Spleen (tissue), 13 donors: ENCODE data around the gene LEO1. TPM values are rescaled to one million over a fixed set of nuclear protein-coding genes. Genes with fewer than 3 reads are reported as not detected.

Experiments used
- DNase-seq: peaks from one replicate; pipeline ENCODE4 v3.0.0-alpha.2; 2020
- H3K27ac ChIP-seq, 8 donors: fragments of 200-600 bp; sonication (generic) in 7 of 8; 1 replicate in 4 of 8; 2 replicates in 4 of 8; pipeline versions ENCODE4 v1.5.0 to v1.8.0; 2016 to 2021; ENCODE audit warnings: inconsistent platforms in 4 of 8, mild to moderate bottlenecking in 4 of 8, moderate library complexity in 1 of 8
- H3K27me3 ChIP-seq, 7 donors: fragments of 200-600 bp; sonication (generic) in 6 of 7; replicated peaks in 1 of 7; 1 replicate in 4 of 7; 2 replicates in 3 of 7; pipeline versions ENCODE4 v1.5.0 to v1.8.0; 2016 to 2021; ENCODE audit warnings: inconsistent platforms in 3 of 7, mild to moderate bottlenecking in 1 of 7
- H3K36me3 ChIP-seq, 6 donors: fragments of 200-600 bp; sonication (generic) in 5 of 6; 1 replicate in 4 of 6; 2 replicates in 2 of 6; pipeline versions ENCODE4 v1.5.0 to v1.8.0; 2016 to 2021; ENCODE audit warnings: inconsistent platforms in 2 of 6
- H3K4me1 ChIP-seq, 6 donors: fragments of 200-600 bp; sonication (generic) in 5 of 6; 1 replicate in 3 of 6; 2 replicates in 3 of 6; pipeline versions ENCODE4 v1.5.0 to v1.8.0; 2016 to 2021; ENCODE audit warnings: inconsistent platforms in 3 of 6
- H3K4me3 ChIP-seq, 8 donors: fragments of 200-600 bp; sonication (generic) in 7 of 8; 1 replicate in 4 of 8; 2 replicates in 4 of 8; pipeline versions ENCODE4 v1.5.0 to v1.8.0; 2016 to 2021; ENCODE audit warnings: inconsistent platforms in 4 of 8, mild to moderate bottlenecking in 4 of 8, moderate library complexity in 2 of 8
- H3K9me3 ChIP-seq, 8 donors: fragments of 200-600 bp; sonication (generic) in 7 of 8; 1 replicate in 4 of 8; 2 replicates in 4 of 8; pipeline versions ENCODE4 v1.5.0 to v1.8.0; 2016 to 2021; ENCODE audit warnings: inconsistent platforms in 4 of 8
- CTCF ChIP-seq, 11 experiments: fragments of 200-600 bp in 7 of 11; fragments of 450-650 bp in 4 of 11; sonication (generic) in 4 of 11; IDR thresholded peaks in 8 of 11; conservative IDR thresholded peaks in 3 of 11; 1 replicate in 7 of 11; 2 replicates in 4 of 11; pipeline versions ENCODE4 v1.4.0 to v1.8.0; 2016 to 2021; ENCODE audit warnings: antibody characterized with exemption in 11 of 11, inconsistent platforms in 4 of 11, mild to moderate bottlenecking in 1 of 11
- POLR2A ChIP-seq, 3 donors: fragments of 450-650 bp; IDR thresholded peaks; one replicate each; pipeline ENCODE4 v1.5.1; 2017; ENCODE audit warnings: antibody characterized with exemption in 3 of 3, mild to moderate bottlenecking in 1 of 3
- POLR2AphosphoS5 ChIP-seq, 3 donors: sonication (generic); formaldehyde crosslinking; IDR thresholded peaks; one replicate each; pipeline ENCODE4 v1.5.1; 2017; ENCODE audit warnings: antibody characterized with exemption in 3 of 3
- WGBS, 5 donors: extraction: QIAGEN DNeasy Blood & Tissue Kit in 3 of 5; methylation state at CpG; one replicate each; pipeline versions ENCODE4 v1.1.5 to v1.1.7; 2013 to 2018; 5-methylcytosine and 5-hydroxymethylcytosine counted together
- intact Hi-C: fragments of 100-400 bp; cut with DNase I; formaldehyde crosslinking; loops from one replicate; pipeline ENCODE4 v1.15.0; 2023; ENCODE audit warnings: low total_unique reads
- long read RNA-seq, 2 donors: transcript quantifications; one replicate each; lab custom pipeline, GENCODE V29; 2026
- polyA plus RNA-seq, 3 donors: library from polyadenylated mRNA; stranded (reverse); fragments of 200-250 nt; gene quantifications; one replicate each; pipeline ENCODE4 v1.2.1, GENCODE V29; 2013
- total RNA-seq, 7 donors: library from RNA; depleted of rRNA in 3 of 7; stranded (reverse); fragments of >200 nt in 3 of 7; fragmentation: NEBNext Ultra II Directional in 4 of 7; extraction: Animal tissue kit (Norgen Biotek cat#: 25700) in 4 of 7; gene quantifications; one replicate each; pipeline versions ENCODE4 v1.1.0 to v1.2.1, GENCODE V29; 2016 to 2021
- donor health status: healthy with polysubstance abuse.
- donor health status: DM: no; HTN: no; CAD: no; lungs with moderate emphysema.
- donor health status: DM: no; HTN: no; CAD: no.
- donor health status: Bipolar disorder and iron deficiency.
- donor health status: healthy.
- donor health status: DM: no; HTN: no; CAD: no.
- donor health status: DM: yes; HTN: yes; CAD: no.

The LEO1 gene
- total RNA-seq (10 to 100 TPM; 15.2 to 19.5 (median 17.1) TPM), polyA plus RNA-seq (10 to 100 TPM in 1 of 3 donors, 1 to 10 TPM in 2; 7.6 to 10.4 (median 8.7) TPM)
- long read RNA-seq, donor 1, transcript LEO1-201 (12 exons, 2,193 nt), result major isoform, 10 of 10 reads
- long read RNA-seq, donor 1, partial matches to known transcripts, result 0 of 10 reads
- long read RNA-seq, donor 1, other reads (novel, unspliced or antisense), result 0 of 10 reads
- long read RNA-seq, donor 2, partial matches to known transcripts, result 0 of 4 reads
- long read RNA-seq, donor 2, other reads (novel, unspliced or antisense), result 0 of 4 reads

- Histone ChIP-seq H3K36me3 (peaks cover 0 to 18% (median 3%) of the 10 kb centered on the region in 6 donors), H3K4me1 (peaks cover 5 to 31% (median 22%) of the 10 kb centered on the region in 6 donors), H3K9me3 (peaks cover 0 to 25% (median 22%) of the 10 kb centered on the region in 8 donors), H3K4me3 (peak within 1 kb of the TSS; percentile 66 to 91 (median 80)), H3K27me3 (no peaks in the 10 kb centered on the region), H3K27ac (peak within 1 kb of the TSS; percentile 77 to 93 (median 90))
- intact Hi-C loops, result no loop called here
- 0 to 1% (median 0%) methylated on average over 44 to 58 of the region's 58 CpGs for WGBS, 5 donors
- peak in 1 of 3 donors; percentile 60 for TF ChIP-seq POLR2A (IDR thresholded peaks at IDR 0.05)
- peak; percentile 91 to 94 (median 94) for TF ChIP-seq POLR2AphosphoS5 (IDR thresholded peaks at IDR 0.05)
- peak in 8 of 11 experiments; percentile 6 to 52 (median 42) for TF ChIP-seq CTCF (IDR thresholded peaks at IDR 0.05 in 8 of 11, conservative IDR thresholded peaks at IDR 0.05 in 3 of 11)
- DNase-seq, result peak; percentile 97
These were observed at the start of gene LEO1 for GRCh38 chr15:51971375-51972133. LEO1 (minus strand) TSS chr15:51971778; CDS start chr15:51971745, 33 bp downstream.

GRCh38 chr15:52021128-52021671 lies 49.6 kb upstream of the LEO1 start:
- WGBS, 5 donors, result 0 to 1% (median 1%) methylated on average over 4 of the region's 4 CpGs
- H3K9me3 ChIP-seq, result no peaks in the 10 kb centered on the region
- H3K4me1 ChIP-seq, result peaks cover 28 to 52% (median 42%) of the 10 kb centered on the region in 6 donors
- no peaks in the 10 kb centered on the region for H3K27me3 ChIP-seq
- peak overlapping the region in 3 of 8 donors; percentile 61 to 89 (median 67) for H3K4me3 ChIP-seq
- H3K36me3 ChIP-seq, result no peaks in the 10 kb centered on the region
- peak overlapping the region in 7 of 8 donors; percentile 92 to 98 (median 94) for H3K27ac ChIP-seq
- intact Hi-C loops, result no loop called here
- no peak for DNase-seq
- TF ChIP-seq CTCF (IDR thresholded peaks at IDR 0.05 in 8 of 11, conservative IDR thresholded peaks at IDR 0.05 in 3 of 11) (peak in 1 of 11 experiments; percentile 10), POLR2A (IDR thresholded peaks at IDR 0.05) (no peak), POLR2AphosphoS5 (IDR thresholded peaks at IDR 0.05) (peak in 1 of 3 donors; percentile 48)

- no peak for DNase-seq
- peak overlapping the region; percentile 92 to 98 (median 94) for H3K27ac ChIP-seq
- peak overlapping the region; percentile 61 to 89 (median 67) for H3K4me3 ChIP-seq
- no peaks in the 10 kb centered on the region for H3K9me3 ChIP-seq
- no peaks in the 10 kb centered on the region for H3K27me3 ChIP-seq
- H3K36me3 ChIP-seq, result no peaks in the 10 kb centered on the region
- TF ChIP-seq POLR2A (IDR thresholded peaks at IDR 0.05), result no peak
- no peak for TF ChIP-seq POLR2AphosphoS5 (IDR thresholded peaks at IDR 0.05)
- no peak for TF ChIP-seq CTCF (IDR thresholded peaks at IDR 0.05 in 8 of 11, conservative IDR thresholded peaks at IDR 0.05 in 3 of 11)
- peaks cover 28 to 52% (median 42%) of the 10 kb centered on the region in 6 donors for H3K4me1 ChIP-seq
- WGBS, 5 donors, result 5 to 12% (median 7%) methylated on average over 10 of the region's 10 CpGs
- intact Hi-C loops, result no loop called here
These were observed 48.9 kb upstream of the LEO1 start for GRCh38 chr15:52020221-52021085.
